Natural killer cell (primary cell): ENCODE data around the gene RFC5. TPM values are rescaled to one million over a fixed set of nuclear protein-coding genes. Genes with fewer than 3 reads are reported as not detected.

ENCODE experiments used
- ATAC-seq, 3 donors: fragments of 150-1000 bp in 2 of 3; fragments of 200-7000 bp in 1 of 3; cut with Tn5 transposase; 1 replicate in 1 of 3; 2 replicates in 2 of 3; pipeline ENCODE4 v1.10.0; 2021; ENCODE audit warnings: mild to moderate bottlenecking in 2 of 3, moderate library complexity in 2 of 3
- DNase-seq, 2 donors: peaks; one replicate each; pipeline versions ENCODE4 v3.0.0 to v3.0.0-alpha.2; 2013 to 2021; ENCODE audit warnings: mixed read lengths in 1 of 2
- H3K27ac ChIP-seq: one replicate; pipeline ENCODE4 v1.5.1; 2013; ENCODE audit warnings: mild to moderate bottlenecking, low read length
- H3K27me3 ChIP-seq: one replicate; pipeline ENCODE4 v1.6.1; 2013; ENCODE audit warnings: low read length; ENCODE audit not compliant: control insufficient read depth, insufficient read depth
- H3K36me3 ChIP-seq: one replicate; pipeline ENCODE4 v1.6.1; 2013; ENCODE audit warnings: low read length; ENCODE audit not compliant: control insufficient read depth, insufficient read depth
- H3K4me1 ChIP-seq: one replicate; pipeline ENCODE4 v1.6.1; 2013; ENCODE audit warnings: low read length; ENCODE audit not compliant: control insufficient read depth, insufficient read depth
- H3K4me3 ChIP-seq: one replicate; pipeline ENCODE4 v1.5.1; 2013; ENCODE audit warnings: low read length
- H3K9me3 ChIP-seq: one replicate; pipeline ENCODE4 v1.6.1; 2013; ENCODE audit warnings: low read length; ENCODE audit not compliant: control insufficient read depth, insufficient read depth
- H3K27ac Mint-ChIP-seq, 2 donors: one replicate each; pipeline ENCODE4 v1.8.0; 2022; ENCODE audit warnings: mild to moderate bottlenecking in 2 of 2, mixed read lengths in 2 of 2, moderate library complexity in 1 of 2
- H3K27me3 Mint-ChIP-seq, 2 donors: one replicate each; pipeline ENCODE4 v1.8.0; 2022; ENCODE audit warnings: low read depth in 2 of 2, mixed read lengths in 2 of 2
- H3K36me3 Mint-ChIP-seq: one replicate; pipeline ENCODE4 v1.8.0; 2022; ENCODE audit warnings: mixed read lengths
- H3K4me1 Mint-ChIP-seq, 2 donors: one replicate each; pipeline ENCODE4 v1.8.0; 2022; ENCODE audit warnings: mixed read lengths in 2 of 2
- H3K4me3 Mint-ChIP-seq: one replicate; pipeline ENCODE4 v1.8.0; 2022; ENCODE audit warnings: mild to moderate bottlenecking, moderate library complexity, mixed read lengths
- H3K9me3 Mint-ChIP-seq, 2 donors: one replicate each; pipeline ENCODE4 v1.8.0; 2022; ENCODE audit warnings: mixed read lengths in 2 of 2
- CTCF ChIP-seq: fragments of 200-600 bp; IDR thresholded peaks from one replicate; pipeline ENCODE4 v1.8.0; 2022; ENCODE audit warnings: antibody characterized with exemption
- WGBS: methylation state at CpG from one replicate; pipeline ENCODE4 v1.1.7; 2013; ENCODE audit warnings: missing lambda C conversion rate; ENCODE audit not compliant: insufficient coverage; 5-methylcytosine and 5-hydroxymethylcytosine counted together
- intact Hi-C: fragments of 100-400 bp; cut with micrococcal nuclease; formaldehyde crosslinking; loops from one replicate; pipeline ENCODE4 v1.14.2; 2022
- total RNA-seq, 4 donors: library from RNA; stranded (reverse); fragments of 120-200 nt in 1 of 4; gene quantifications; one replicate each; pipeline versions ENCODE4 v1.2.3 to v1.2.4, GENCODE V29; 2013 to 2022

Gene RFC5
- 10 to 100 TPM; 11.9 to 19.6 (median 15.8) TPM for total RNA-seq
- 20.0 TPM for total RNA-seq (2013)

DNA sequence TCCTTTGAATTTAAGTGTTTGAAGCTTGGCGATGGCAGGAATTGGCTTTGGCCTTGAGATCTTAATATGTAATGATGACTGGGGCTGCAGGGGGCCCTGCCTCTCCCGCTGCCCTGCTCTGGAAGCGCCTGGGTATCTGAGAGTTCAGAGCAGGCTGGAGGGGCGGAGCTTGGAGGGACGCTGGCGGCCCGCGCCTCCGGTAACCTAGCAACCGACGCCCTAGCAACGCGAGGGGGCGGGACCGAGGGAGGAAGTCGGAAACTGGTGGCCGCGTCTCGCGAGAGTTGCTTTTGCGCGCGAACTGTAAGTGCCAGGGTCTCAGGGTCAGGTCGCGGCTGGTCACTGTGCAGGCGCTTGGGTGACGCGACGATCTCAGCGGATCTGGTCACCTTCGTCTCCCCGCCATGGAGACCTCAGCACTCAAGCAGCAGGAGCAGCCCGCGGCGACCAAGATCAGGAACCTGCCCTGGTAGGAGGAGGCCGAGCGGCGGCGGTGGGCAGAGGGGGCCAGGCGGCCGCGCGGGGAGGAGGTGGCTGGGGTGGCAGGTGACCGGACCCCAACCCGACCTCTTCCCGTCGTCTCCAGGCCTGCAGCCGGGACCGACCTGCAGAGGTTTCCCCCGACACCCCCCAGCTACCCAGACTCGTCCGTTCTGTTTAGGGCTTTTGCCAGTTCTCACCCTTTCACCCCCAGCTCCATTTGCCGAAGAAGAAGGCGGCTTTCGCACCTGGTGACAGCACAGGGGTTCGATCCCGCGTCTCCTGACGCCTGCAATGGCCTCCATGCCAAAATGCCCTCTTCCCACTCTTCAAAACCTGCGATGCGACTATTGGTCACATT is at the start of gene RFC5:
Gene RFC5, plus strand, starts transcription at position 280 of the 841 bp plus-strand sequence. Its CDS starts 125 bp downstream, at position 405.
- Mint-ChIP-seq H3K9me3 (no peaks in the 10 kb centered on the region), H3K4me3 (peak within 1 kb of the TSS; percentile 96), H3K27me3 (peaks cover 0 to 6% of the 10 kb centered on the region in 2 donors), H3K4me1 (peaks cover 19 to 21% of the 10 kb centered on the region in 2 donors), H3K27ac (peak within 1 kb of the TSS; percentile 86 to 90), H3K36me3 (peaks cover 6% of the 10 kb centered on the region)
- ATAC-seq (peak; percentile 98 to 99 (median 98)), DNase-seq (peak; percentile 98 to 99)
- Histone ChIP-seq H3K4me3 (peak within 1 kb of the TSS; percentile 77), H3K27me3 (no peaks in the 10 kb centered on the region), H3K9me3 (no peaks in the 10 kb centered on the region), H3K36me3 (peaks cover 15% of the 10 kb centered on the region), H3K4me1 (peaks cover 14% of the 10 kb centered on the region), H3K27ac (no peak within 1 kb of the TSS)
- under 1% methylated on average over 61 of the region's 61 CpGs for WGBS
- no peak for TF ChIP-seq CTCF
- intact Hi-C loops: loop anchor here (1.0 kb wide), 1 partner anchor 45 kb away; the partner anchor contains the start of gene WSB2

GRCh38 chr12:117967043-117967442 is 49.5 kb upstream of the RFC5 start:
- intact Hi-C loops: no loop called here
- H3K27me3 Mint-ChIP-seq: peaks cover 49 to 54% of the 10 kb centered on the region in 2 donors
- DNase-seq (no peak), ATAC-seq (no peak)
- no peaks in the 10 kb centered on the region for H3K9me3 ChIP-seq
- no peak overlapping the region for H3K27ac Mint-ChIP-seq
- H3K36me3 ChIP-seq: no peaks in the 10 kb centered on the region
- no peak overlapping the region for H3K27ac ChIP-seq
- H3K4me1 ChIP-seq: no peaks in the 10 kb centered on the region
- peaks cover 11% of the 10 kb centered on the region for H3K36me3 Mint-ChIP-seq
- H3K4me3 ChIP-seq: no peak overlapping the region
- H3K27me3 ChIP-seq: peaks cover 9% of the 10 kb centered on the region
- no peaks in the 10 kb centered on the region for H3K4me1 Mint-ChIP-seq
- H3K9me3 Mint-ChIP-seq: no peaks in the 10 kb centered on the region
- WGBS: 38% methylated on average over 2 of the region's 4 CpGs
- TF ChIP-seq CTCF: no peak
- peak overlapping the region; percentile 15 for H3K4me3 Mint-ChIP-seq

DNA sequence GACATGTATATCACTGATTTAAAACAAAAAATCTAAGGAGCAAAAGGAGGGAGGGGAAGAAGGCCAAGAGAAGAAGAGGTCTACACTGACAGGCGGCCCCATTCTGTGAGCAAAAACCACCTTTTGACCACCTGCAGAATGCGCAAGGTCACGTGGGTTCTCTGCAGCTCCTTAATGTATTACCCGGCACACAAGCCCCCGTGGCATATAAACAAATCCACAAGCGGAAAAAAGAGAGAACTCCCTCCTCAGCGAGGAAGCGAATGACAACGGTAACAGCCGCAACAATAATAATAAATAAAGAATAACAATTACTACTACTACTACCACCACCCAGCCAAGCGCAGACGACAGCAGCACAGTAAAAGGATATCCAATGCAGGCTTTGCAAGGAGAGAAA is 49.0 kb upstream of the RFC5 start:
- peaks cover 51 to 57% of the 10 kb centered on the region in 2 donors for H3K27me3 Mint-ChIP-seq
- no peak for TF ChIP-seq CTCF
- ATAC-seq (no peak), DNase-seq (no peak)
- Histone ChIP-seq H3K9me3 (no peaks in the 10 kb centered on the region), H3K27ac (no peak overlapping the region), H3K4me1 (no peaks in the 10 kb centered on the region), H3K4me3 (no peak overlapping the region), H3K36me3 (no peaks in the 10 kb centered on the region), H3K27me3 (peaks cover 9% of the 10 kb centered on the region)
- H3K4me1 Mint-ChIP-seq: no peaks in the 10 kb centered on the region
- no peaks in the 10 kb centered on the region for H3K9me3 Mint-ChIP-seq
- WGBS: 25% methylated on average over 6 of the region's 12 CpGs
- no peak overlapping the region for H3K27ac Mint-ChIP-seq
- peaks cover 12% of the 10 kb centered on the region for H3K36me3 Mint-ChIP-seq
- peak overlapping the region; percentile 15 for H3K4me3 Mint-ChIP-seq
- intact Hi-C loops: no loop called here
